Activated T-helper 2 cell treated with anti-CD3 and anti-CD28 coated beads, Interferon-gamma antibody, Interleukin-2, Interleukin-4, amounts not matched to agents 10 μg/mL and 5 μg/mL and 100 μg/mL, durations not matched to agents 14 hours and 24 hours and 36 hours (primary cell): ENCODE results near the gene ZNF786. TPM values are rescaled to one million over a fixed set of nuclear protein-coding genes. Genes with fewer than 3 reads are reported as not detected.
A peak's percentile ranks its signal among the peaks of the same experiment; 100 is the strongest.

Source experiments
- DNase-seq: peaks from one replicate; pipeline ENCODE4 v3.0.0; 2021; ENCODE audit warnings: low spot score
- H3K27ac Mint-ChIP-seq: one replicate; pipeline ENCODE4 v1.8.0; 2021; ENCODE audit warnings: mixed read lengths
- H3K27me3 Mint-ChIP-seq: one replicate; pipeline ENCODE4 v1.8.0; 2021; ENCODE audit warnings: low read depth, mixed read lengths
- H3K36me3 Mint-ChIP-seq: one replicate; pipeline ENCODE4 v1.8.0; 2021; ENCODE audit warnings: low read depth, mixed read lengths
- H3K4me1 Mint-ChIP-seq: one replicate; pipeline ENCODE4 v1.8.0; 2021; ENCODE audit warnings: low read depth, mixed read lengths
- H3K4me3 Mint-ChIP-seq: one replicate; pipeline ENCODE4 v1.8.0; 2021; ENCODE audit warnings: low read depth, mild to moderate bottlenecking, moderate library complexity, mixed read lengths
- H3K9me3 Mint-ChIP-seq: one replicate; pipeline ENCODE4 v1.8.0; 2021; ENCODE audit warnings: mixed read lengths
- intact Hi-C: fragments of 100-400 bp; cut with micrococcal nuclease; formaldehyde crosslinking; loops from one replicate; pipeline ENCODE4 v1.15.1; 2023
- total RNA-seq: library from RNA; stranded (reverse); gene quantifications from 2 replicates; pipeline ENCODE4 v1.2.3, GENCODE V29; 2022

The ZNF786 gene
- total RNA-seq, 1 donor from 2014 or later: 10.0 TPM

- peaks cover 69% of the 10 kb centered on the region for H3K36me3 Mint-ChIP-seq
- intact Hi-C loops: loop anchor here (10.0 kb wide), 3 partner anchors 222 to 692 kb away; a partner anchor contains a TSS
- H3K4me1 Mint-ChIP-seq: peaks cover 39% of the 10 kb centered on the region
- no peaks in the 10 kb centered on the region for H3K27me3 Mint-ChIP-seq
- H3K4me3 Mint-ChIP-seq: no peak overlapping the region
- H3K9me3 Mint-ChIP-seq: no peaks in the 10 kb centered on the region
- H3K27ac Mint-ChIP-seq: peak overlapping the region; percentile 51
- DNase-seq: no peak
Observed at GRCh38 chr7:149022756-149023360, 67.7 kb downstream of the ZNF786 start.

- H3K36me3 Mint-ChIP-seq: peaks cover 67% of the 10 kb centered on the region
- H3K9me3 Mint-ChIP-seq: no peaks in the 10 kb centered on the region
- DNase-seq: no peak
- no peak overlapping the region for H3K4me3 Mint-ChIP-seq
- no peak overlapping the region for H3K27ac Mint-ChIP-seq
- intact Hi-C loops: loop anchor here (10.0 kb wide), 3 partner anchors 223 to 693 kb away; a partner anchor contains a TSS
- H3K27me3 Mint-ChIP-seq: no peaks in the 10 kb centered on the region
- H3K4me1 Mint-ChIP-seq: peaks cover 31% of the 10 kb centered on the region
Observed at GRCh38 chr7:149021725-149022062, 68.8 kb downstream of the ZNF786 start.

- Mint-ChIP-seq H3K27me3 (no peaks in the 10 kb centered on the region), H3K9me3 (no peaks in the 10 kb centered on the region), H3K4me3 (no peak overlapping the region), H3K4me1 (peaks cover 20% of the 10 kb centered on the region), H3K36me3 (peaks cover 65% of the 10 kb centered on the region), H3K27ac (peak overlapping the region; percentile 60)
- DNase-seq: no peak
- intact Hi-C loops: loop anchor here (10.0 kb wide), 3 partner anchors 224 to 694 kb away; a partner anchor contains a TSS
Observed at GRCh38 chr7:149020483-149020882, 70.0 kb downstream of the ZNF786 start.

Other genes starting within 250 kb of the ZNF786 start
- 91.0 and 91.7 TPM in 2 replicates for gene EZH2, start 206.4 kb downstream of the ZNF786 start, total RNA-seq
- gene PDIA4, start 62.2 kb downstream of the ZNF786 start, total RNA-seq: 155 and 159 TPM in 2 replicates
- 0.39 and 1.0 TPM in 2 replicates for gene ZNF425, start 35.6 kb upstream of the ZNF786 start, total RNA-seq
- gene ZNF398, start 56.7 kb upstream of the ZNF786 start, total RNA-seq: 15.9 and 16.9 TPM in 2 replicates
- 116 and 118 TPM in 2 replicates for gene ZNF282, start 104.8 kb upstream of the ZNF786 start, total RNA-seq
- gene ZNF212, start 148.9 kb upstream of the ZNF786 start, total RNA-seq: 18.4 and 20.1 TPM in 2 replicates
- gene ZNF783, start 171.5 kb upstream of the ZNF786 start, total RNA-seq: 25.0 and 26.8 TPM in 2 replicates